ENCODE measurements around the gene PON1.

The PON1 gene

GRCh38 chr7:95317966-95318365 lies 6.4 kb downstream of the PON1 start:
- DNase-seq: no peak

GRCh38 chr7:95317546-95317945 lies 6.8 kb downstream of the PON1 start:
- DNase-seq: no peak

- no peak for DNase-seq
Observed at GRCh38 chr7:95316588-95316987, 7.7 kb downstream of the PON1 start.

- DNase-seq: no peak
Observed at GRCh38 chr7:95312561-95312960, 11.8 kb downstream of the PON1 start.

- no peak for DNase-seq
Observed at GRCh38 chr7:95311389-95311788, 12.9 kb downstream of the PON1 start.

GRCh38 chr7:95309951-95310350 lies 14.4 kb downstream of the PON1 start:
- no peak for DNase-seq

- no peak for DNase-seq
Observed at GRCh38 chr7:95304990-95305389, 19.3 kb downstream of the PON1 start.

GRCh38 chr7:95303013-95303905 lies 21.1 kb downstream of the PON1 start:
- DNase-seq: no peak

- DNase-seq: no peak
Observed at GRCh38 chr7:95298091-95298490, 26.2 kb downstream of the PON1 start.

GRCh38 chr7:95297041-95297440 lies 27.3 kb downstream of the PON1 start:
- no peak for DNase-seq

GRCh38 chr7:95296456-95296855 lies 27.9 kb downstream of the PON1 start:
- DNase-seq: no peak

GRCh38 chr7:95295397-95295796 lies 28.9 kb downstream of the PON1 start:
- DNase-seq: no peak

- no peak for DNase-seq
Observed at GRCh38 chr7:95290166-95290830, 34.0 kb downstream of the PON1 start.

GRCh38 chr7:95286096-95286495 lies 38.2 kb downstream of the PON1 start:
- DNase-seq: no peak

GRCh38 chr7:95279417-95279816 lies 44.9 kb downstream of the PON1 start:
- no peak for DNase-seq

- DNase-seq: no peak
Observed at GRCh38 chr7:95276114-95276513, 48.2 kb downstream of the PON1 start.

- no peak for DNase-seq
Observed at GRCh38 chr7:95269640-95270039, 54.7 kb downstream of the PON1 start.

- DNase-seq: no peak
Observed at GRCh38 chr7:95267754-95268153, 56.6 kb downstream of the PON1 start.

- no peak for DNase-seq
Observed at GRCh38 chr7:95265634-95266033, 58.7 kb downstream of the PON1 start.

GRCh38 chr7:95264363-95264891 lies 59.9 kb downstream of the PON1 start:
- no peak for DNase-seq

- no peak for DNase-seq
Observed at GRCh38 chr7:95263785-95264362, 60.5 kb downstream of the PON1 start.

- DNase-seq: no peak
Observed at GRCh38 chr7:95262875-95263274, 61.5 kb downstream of the PON1 start.
